ENCODE data around the gene KMT2E.
"Not testable (repeated sequence)": the region's sequence is repeated elsewhere in the genome, so short reads cannot be mapped to it uniquely, and the experiment has no call there.

The KMT2E gene

DNA sequence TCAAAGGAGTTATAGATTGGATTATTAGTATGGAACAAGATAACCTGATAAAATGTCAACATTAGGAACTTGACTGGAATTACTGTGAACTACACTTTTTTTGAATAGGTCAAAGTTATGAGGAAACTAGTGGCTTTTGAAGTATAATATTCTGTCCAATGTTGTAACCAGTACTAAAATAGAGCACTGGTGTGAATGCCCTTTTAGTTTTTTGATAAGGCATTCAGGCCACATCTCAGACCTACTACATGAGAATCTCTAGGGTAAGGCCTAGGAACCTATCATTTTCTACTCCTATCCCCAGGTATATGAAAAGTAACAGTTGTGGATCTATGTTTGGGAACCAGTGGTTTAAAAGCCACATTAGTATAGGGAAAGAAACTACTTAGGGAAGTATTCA lies 16.4 kb downstream of the KMT2E start:
- no peak for DNase-seq

DNA sequence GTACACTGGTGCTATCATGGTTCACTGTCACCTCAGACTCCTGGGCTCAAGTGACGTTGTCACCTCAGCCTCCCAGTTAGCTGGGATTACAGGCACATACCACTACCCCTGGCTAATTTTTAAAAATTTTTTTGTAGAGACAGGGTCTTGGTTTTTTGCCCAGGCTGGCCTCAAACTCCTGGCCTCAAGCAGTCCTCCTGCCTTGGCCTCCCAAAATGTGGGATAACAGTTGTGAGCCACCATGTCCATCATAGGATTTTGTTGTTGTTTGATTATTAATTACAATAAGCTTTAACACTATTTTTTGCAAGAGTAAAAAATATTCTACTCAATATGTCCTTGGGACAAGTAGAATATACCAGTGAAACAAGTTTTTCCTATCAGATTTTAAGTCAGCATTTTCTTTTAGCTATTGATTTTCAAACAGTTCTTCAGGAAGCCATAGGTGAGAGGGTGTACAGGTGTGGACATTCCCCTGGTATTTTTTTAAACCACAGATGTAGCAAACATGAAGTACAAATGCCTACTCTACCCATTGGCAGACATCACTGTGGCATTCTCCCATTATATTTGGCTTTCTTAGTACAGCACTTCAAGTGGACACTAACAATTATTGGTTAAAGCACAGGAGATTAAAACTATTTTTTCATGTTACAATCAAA lies 18.7 kb downstream of the KMT2E start:
- no peak for DNase-seq

GRCh38 chr7:105035349-105035748 lies 21.3 kb downstream of the KMT2E start:
- DNase-seq, result no peak

DNA sequence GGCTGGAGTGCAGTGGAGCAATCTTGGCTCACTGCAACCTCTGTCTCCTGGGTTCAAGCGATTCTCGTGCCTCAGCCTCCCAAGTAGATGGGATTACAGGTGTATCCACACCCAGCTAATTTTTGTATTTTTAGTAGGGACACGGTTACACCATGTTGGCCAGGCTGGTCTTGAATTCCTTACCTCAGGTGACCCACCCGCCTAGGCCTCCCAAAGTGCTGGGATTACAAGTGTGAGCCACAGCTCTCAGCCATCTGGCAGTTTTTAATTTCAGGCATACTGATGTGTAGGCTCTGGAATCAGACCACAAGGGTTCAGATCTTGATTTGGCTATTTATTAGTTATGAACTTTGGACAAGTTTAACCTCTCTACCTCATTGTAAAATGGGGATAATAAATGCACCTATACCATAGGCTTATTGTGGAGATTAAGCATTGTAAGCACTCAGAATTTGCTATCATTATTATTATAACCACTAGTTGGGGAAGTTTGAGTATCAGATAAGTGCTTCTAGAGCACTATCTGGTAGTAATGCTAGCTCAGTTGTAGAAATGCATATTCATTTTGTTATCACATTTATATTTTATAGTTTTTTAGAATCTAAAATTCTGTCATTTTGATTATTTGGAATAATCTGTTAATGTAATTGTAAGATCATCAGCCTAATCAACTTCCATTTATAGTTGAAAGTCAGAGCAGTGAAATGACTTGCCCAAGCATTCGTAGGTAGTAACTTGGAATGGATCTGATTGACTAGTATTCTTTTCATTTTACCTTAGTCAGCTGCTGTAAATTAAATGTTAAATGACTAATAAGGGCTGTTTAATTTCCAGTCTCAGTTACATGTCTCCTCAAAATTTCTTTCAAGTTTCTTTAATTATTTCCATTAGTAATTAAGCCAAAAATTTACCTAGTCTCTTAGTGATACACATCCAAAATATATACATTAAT lies 22.5 kb downstream of the KMT2E start:
- DNase-seq, result peak; percentile 42

DNA sequence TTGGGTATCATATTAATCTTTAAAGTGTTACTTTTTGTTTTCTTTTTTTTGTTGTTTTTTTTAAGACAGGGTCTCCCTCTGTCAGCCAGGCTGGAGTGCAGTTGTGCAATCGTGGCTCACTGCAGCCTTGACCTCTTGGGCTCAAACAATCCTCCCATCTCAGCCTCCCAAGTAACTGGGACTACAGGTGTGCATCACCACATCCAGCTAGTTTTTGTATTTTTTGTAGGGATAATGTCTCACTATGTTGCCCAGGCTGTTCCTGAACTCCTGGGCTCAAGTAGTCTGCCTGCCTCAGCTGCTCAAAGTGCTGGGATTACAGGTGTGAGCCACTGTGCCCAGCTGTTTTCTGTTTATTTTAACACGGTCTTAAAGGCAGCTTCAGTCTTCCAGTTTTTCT lies 23.3 kb downstream of the KMT2E start:
- no peak for DNase-seq

DNA sequence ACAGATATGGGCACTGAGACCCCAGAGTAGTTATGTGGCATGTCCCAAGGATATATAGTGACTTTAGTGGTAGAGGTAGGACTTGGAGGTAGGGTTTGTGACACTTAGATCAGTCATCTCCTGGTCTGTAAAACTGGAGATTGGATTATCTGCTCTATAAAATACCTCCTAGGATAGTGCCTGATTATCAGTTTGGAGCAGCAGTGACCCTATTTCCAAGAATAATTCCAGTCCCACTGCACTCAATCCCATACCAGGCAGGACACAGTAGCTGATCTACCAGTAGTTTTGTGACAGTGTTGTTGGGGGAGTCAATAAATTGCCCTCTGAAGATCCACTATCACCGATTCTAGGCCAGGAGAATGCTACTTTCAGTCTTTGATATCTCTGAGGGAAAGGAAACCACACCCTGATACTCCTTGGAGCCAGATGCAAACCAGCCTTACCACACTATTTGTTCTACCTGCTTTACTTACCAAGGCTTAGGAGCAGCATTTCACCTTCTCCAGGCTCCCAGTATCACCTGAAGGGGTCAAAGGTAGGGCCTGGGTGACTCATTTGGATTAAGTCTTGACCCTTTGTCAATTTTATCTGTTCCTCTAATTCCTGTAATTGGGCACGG lies 30.6 kb downstream of the KMT2E start:
- DNase-seq, result peak; percentile 59

DNA sequence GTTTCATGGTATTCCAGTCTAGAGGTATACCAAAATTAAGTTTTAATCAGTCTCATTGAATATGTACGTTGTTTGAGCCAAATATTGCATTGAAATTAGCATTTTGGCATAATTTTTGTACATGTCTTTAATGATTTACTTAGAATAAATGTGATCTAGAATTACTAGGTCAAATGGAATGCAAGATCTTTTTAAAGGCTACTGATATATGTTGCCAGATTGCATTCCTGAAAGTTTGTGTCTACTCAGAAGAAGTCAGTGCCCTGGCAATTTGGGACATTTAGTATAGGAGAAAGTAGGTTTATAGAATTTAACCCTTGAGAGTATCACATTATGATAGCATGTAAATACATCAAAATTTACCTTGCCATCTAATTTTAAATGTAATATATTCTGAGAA lies 32.4 kb downstream of the KMT2E start:
- DNase-seq, result no peak

GRCh38 chr7:105047932-105048331 lies 33.9 kb downstream of the KMT2E start:
- no peak for DNase-seq

DNA sequence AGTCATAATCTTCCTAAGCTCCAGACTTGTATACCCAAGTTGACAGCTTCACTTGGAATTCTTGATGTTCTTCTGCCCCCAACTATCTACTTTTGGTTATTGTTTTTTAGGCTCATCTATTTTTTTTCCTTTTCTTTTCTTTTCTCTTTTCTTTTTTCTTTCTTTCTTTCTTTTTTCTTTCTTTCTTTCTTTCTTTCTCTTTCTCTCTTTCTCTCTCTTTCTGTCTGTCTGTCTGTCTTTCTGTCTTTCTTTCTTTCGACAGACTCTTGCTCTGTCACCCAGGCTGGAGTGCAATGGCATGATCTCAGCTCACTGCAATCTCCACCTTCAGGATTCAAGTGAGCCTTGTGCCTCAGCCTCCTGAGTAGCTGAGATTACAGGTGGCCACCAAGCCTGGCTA lies 36.5 kb downstream of the KMT2E start:
- DNase-seq, result no peak

- not testable (repeated sequence) for DNase-seq
Observed at GRCh38 chr7:105050899-105051298, 36.9 kb downstream of the KMT2E start.

GRCh38 chr7:105055084-105055483 lies 41.1 kb downstream of the KMT2E start:
- no peak for DNase-seq

DNA sequence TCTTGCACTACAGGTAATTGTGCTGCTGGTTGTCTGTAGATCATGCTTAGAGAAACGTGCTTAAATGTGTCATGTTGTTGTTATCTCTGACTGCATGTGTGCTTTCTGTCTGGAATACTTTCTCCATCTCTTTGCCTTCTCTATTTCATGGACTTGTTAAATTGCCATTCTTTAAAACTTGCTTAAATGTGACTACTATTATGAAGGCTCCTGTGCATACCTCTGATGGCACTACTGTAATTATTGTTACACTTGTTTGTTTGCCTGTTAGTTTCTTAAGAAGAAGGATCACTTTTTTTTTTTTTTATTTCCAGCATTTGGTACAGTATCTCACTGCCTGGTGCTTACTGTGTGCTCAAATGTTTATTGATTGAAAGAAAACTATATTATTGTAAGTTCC lies 41.6 kb downstream of the KMT2E start:
- DNase-seq, result peak; percentile 13

DNA sequence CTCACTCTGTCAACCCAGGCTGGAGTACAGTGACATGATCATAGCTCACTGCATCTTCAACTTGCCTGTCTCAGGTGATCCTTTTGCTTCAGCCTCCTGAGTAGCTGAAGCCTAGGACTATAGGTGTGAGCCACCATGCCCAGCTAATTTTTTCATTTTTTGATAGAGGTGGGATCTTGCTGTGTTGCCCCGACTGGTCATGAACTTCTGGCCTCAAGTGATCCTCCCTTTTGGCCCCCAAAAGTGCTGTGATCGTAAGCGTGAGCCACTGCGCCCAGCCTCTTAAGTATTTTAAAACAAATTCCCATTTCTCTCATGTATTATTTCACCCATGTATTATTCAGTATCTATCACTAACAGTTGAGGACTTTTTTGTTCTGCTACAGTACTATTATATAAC lies 43.5 kb downstream of the KMT2E start:
- no peak for DNase-seq

GRCh38 chr7:105060437-105060836 lies 46.4 kb downstream of the KMT2E start:
- no peak for DNase-seq

DNA sequence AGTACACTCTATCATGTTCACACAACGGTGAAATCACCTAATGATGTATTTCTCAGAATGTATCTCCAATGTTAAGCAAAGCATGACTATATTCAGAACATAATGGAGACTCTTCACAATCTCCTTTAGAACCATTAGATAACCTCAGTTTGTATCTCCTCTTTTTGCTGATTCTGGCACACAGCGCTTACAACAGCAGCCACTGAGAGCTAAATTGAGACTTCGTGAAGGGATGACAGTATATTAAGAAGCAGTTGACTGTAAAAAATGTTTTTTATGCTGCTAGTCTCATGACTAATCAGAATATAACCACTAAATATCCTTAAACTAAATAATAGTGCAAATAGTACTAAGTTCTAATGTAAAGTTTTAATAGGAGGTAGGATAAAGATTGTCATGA lies 46.9 kb downstream of the KMT2E start:
- no peak for DNase-seq

DNA sequence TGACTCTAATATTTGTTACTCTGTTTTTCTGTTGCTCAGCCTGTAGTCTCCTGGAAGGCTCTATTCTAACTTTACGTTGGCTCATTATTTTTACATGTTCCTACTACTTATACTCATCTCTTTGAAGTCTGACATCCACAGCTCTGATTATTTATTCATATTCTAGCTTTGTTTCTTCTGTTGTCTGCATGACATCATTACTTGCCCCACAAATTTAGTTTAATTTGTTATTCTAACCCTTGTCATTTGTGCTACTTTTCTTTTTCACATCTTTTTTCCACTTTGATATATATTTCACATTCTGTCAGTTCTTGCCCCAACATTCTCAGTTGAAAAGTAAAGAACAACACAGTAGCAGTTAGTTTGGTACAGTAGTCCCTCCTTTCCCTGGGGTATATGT lies 51.1 kb downstream of the KMT2E start:
- DNase-seq, result no peak

GRCh38 chr7:105067691-105068090 lies 53.7 kb downstream of the KMT2E start:
- no peak for DNase-seq

DNA sequence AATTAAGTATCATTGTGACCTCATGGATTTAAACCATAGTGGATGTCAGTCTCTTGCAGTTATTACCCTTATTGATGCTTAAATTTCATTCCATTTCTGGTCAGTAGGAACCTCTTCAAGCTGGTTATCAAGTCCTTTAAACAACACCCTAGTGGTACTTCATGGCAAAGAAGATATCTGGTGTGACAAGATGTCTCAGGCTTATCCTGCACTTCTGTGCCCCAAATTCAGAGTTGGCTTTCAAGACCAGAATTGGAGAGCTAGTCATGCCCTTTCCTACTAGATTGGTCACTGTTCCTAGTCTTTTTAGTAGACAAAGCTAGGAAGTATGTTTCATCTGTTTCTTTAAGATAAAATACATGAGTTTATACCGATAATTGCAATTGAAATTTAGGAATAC lies 54.9 kb downstream of the KMT2E start:
- peak; percentile 63 for DNase-seq

- no peak for DNase-seq
Observed at GRCh38 chr7:105073143-105073542, 59.1 kb downstream of the KMT2E start.

GRCh38 chr7:105079348-105079747 lies 65.3 kb downstream of the KMT2E start:
- DNase-seq, result no peak

DNA sequence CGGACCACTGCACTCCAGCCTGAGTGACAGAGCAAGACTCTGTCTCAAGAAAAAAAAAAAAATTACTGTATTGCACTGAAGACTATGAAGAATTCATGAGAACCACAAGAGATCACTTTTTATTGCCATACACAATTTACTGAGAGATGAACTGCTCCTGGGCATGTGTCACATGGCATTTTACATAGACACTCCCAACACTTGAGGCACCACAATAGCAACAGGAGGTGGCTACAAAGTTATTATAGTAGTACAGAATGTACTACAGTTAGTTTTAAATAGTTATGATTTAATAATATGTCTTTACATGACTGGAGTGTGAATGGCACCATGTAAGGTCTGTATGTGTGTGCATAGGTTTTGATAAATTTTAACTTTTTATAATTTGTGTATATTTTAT lies 70.6 kb downstream of the KMT2E start:
- no peak for DNase-seq

DNA sequence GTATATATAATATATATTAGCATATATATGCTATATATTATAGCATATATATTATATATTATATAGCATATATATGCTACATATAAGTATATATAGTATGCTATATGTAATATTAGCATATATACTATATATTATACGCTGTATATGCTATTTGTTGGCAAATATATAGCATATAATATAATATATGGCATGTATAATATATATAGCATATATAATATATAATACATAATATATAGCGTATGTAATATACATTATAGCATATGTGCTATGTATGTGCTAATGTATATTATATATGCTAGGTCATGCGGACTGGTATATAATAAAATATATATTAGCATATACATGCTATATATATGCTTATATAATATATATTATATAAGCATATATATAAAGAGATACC lies 72.8 kb downstream of the KMT2E start:
- DNase-seq, result no peak

DNA sequence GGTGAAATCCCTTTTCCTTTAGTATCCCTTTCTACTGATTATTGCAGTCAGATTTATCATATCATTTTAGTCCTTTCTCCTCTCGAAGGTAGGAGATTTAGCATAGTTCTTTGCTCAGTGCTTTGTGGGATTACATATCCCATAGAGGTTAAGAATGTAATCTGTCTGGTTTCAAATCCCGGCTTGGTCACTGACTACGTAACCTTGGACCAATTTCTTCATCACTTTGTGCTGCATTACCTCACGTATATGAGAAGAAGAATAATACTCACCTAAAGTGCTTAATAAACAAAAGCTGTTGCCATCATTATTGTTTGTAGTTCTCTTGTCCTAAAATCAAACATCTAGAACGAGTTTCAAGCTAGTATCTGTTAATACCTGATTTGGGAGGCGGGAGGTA lies 74.0 kb downstream of the KMT2E start:
- no peak for DNase-seq

DNA sequence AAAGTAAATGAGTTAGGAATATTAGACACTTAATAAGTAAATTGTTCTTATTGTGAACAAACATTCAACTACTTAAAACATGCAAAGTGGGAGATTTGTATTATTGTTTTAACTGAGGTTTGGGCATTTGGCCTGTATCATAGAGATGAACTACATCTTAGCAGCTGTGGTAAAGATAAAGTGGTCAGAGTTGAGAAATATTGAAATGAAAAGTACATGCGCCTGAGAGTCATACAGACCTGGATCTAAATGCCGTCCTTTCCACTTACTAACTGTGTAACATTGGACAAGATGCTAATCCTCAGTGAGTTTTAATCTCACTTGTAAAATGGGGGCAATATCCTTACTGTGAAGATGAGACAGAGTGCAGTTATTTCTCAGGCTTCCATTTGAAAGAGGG lies 74.5 kb downstream of the KMT2E start:
- DNase-seq, result no peak

Measured in hematopoietic multipotent progenitor cell treated with erythropoietin and hydrocortisone succinate and interleukin-3 and kit ligand, for 6 days (in vitro differentiated cells).